Activated T-helper 1 cell treated with anti-CD3 and anti-CD28 coated beads, Interleukin-2, amount 50 U/mL, for 16 hours (primary cell): ENCODE data around the gene ITIH3.

ENCODE experiments used
- DNase-seq, 2 donors: peaks; one replicate each; pipeline ENCODE4 v3.0.0-alpha.2; 2020; ENCODE audit warnings: low read depth in 1 of 2, low spot score in 1 of 2

Gene ITIH3

DNA sequence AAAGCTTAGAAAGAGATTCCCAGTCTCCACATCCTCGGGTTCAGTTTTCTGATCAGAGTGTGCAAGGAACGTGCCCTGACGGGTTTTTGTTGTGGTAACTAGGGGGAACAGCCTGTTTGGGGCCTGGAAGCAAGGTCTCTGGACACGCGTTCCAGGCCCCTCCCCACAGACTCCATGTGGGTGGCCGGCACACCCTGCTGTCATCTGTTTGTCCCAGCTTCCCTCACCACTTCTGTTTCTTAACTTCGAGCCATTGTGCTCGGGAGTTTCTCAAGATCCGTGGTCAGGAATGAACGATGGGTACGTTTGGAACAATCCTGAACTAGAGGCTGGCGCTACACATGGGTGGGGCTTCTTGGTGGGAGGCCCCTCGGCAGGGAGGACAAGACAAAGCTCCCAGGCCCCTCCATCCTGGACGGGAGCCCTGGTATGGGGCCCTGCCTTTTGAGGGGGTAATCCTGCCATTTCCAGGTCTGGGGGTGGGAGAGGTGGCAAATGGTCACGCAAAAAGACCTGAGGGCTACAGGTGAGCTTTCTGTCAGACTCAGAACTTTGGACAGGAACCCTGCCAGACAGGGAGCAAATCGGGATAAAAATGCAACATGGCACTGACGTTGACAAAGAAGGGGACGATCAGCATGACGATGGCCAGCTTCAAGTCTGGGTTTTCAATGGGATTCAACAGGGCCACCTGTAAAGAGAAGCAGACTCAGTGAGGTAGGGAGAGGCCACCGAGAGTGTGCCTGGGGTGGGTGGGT, 48.7 kb downstream of the ITIH3 start:
- DNase-seq = no peak

DNA sequence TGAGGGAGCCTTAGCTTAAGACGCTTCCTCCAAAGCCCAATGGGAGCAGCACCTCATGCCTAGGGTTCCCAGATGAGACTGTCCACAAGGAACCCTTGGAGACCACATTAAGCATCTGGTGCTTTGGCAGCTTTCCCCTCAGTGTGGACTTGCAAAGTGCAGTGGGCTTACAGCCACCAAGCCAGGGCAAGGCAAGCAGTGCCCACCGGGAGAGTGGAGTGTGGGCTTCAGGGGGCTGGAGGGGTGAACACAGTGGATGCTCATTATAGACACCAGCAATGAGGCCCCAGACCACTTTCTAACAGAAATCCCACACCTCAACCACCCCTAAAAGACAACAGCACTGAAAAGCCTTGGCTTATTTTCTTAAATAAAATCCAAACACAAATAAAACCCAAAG, 49.3 kb downstream of the ITIH3 start:
- no peak for DNase-seq

DNA sequence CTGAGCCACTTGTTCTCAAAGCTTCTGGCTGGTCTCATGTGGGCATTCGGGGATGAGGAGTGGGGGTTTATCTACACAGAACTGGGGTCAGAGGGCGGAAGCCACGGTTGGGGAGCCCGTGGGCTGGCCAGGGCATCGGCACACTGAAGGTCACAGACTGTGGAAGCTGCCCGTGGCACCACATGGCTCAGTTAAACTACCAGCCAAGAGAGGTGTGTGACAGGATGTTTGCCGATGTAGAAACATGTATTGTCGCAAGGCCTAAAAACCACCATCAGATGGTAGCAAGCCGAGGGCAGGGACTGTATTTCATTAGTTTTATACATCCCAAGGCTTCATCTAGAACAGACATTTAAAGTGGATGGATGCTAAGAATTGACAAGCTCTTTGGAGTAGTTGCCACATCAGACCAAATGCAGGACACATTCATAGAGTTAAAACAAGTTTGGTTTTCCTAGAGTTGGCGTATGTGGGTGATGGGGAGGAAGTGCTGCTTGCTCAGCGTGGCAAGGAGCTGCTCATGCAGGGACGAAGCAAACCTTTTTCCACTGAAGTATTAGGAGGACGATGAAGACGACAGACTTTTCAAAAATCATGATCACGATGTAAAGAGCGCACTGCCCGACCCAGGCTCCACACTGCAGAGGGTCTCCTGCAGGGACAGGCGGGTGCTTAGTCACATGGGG, 49.8 kb downstream of the ITIH3 start:
- no peak for DNase-seq

DNA sequence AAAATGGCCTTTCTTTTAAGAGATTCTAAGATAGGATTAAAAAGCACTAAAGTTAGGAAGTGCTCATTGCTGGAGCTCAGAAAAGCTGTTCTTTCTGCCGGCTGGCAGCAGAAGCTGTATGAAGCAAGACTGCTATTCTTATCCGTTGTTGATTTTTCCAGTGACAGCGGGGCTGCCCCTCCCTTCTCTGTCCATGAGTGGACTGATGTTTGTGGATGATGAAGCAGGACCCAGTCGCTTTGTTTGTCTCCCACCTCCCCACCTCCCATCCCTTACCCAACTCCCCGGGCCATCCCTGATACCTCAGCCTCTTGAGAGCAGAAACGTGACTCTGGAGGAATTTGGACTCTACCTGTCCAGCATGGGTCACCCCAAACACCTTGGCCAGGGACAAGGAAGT, 50.6 kb downstream of the ITIH3 start:
- no peak for DNase-seq

DNA sequence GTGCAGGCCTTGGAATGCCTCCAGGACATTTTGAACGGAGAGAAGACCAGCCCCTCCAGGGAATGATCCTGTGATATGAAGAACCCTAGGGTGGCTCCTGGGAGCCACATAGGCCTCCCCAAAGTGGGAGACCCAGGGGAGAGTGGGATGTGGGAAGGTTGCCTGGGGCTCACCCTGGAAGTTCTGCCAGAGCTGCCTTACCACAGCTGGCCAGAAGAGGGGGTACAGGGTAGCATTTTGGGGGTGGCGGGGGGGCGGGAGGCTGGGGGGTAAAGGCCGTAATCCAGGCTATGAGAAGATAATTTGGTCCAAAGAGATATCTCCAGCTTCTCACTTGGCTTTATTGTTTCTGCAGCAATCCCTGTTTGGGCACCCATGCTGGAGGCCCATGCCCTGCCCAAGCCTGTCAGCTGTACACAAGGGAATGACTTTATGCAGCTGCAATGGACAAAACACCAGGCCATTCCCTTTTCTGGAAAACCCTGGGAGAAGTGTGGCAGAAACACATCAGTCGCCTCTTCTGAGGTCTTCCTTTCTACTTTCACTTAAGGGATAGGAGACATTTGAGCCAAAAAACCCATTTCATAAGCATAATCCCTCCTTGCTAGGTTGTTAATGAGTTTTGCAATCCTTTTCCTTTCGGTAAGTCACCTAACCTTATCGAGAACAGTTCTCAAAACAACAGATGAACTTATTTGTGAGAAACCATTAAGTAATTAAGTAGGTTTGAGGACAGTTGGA, 51.3 kb downstream of the ITIH3 start:
- no peak for DNase-seq

- no peak for DNase-seq
Measured at GRCh38 chr3:52846432-52846965, 51.9 kb downstream of the ITIH3 start.

DNA sequence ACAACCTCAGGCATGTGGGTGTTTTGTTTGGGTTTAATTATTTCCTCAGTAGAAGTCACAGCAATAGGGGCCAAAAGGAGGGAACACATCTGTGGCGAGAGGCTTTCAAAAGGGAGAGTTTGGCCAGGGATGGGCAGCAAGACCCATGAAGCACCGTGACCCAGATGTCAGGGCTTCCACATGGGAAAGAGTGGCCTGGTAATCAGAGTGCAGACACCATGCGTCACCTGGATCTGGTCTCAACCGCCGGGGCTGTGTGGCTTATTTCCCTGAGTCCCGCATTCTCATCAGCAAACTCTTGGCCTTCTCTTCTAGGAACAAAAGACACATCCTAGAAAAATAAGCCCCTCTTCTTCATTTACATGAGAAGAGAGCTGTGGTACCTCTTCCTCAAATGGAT, 52.6 kb downstream of the ITIH3 start:
- DNase-seq = no peak

GRCh38 chr3:52847726-52848125, 53.1 kb downstream of the ITIH3 start:
- DNase-seq = no peak

DNA sequence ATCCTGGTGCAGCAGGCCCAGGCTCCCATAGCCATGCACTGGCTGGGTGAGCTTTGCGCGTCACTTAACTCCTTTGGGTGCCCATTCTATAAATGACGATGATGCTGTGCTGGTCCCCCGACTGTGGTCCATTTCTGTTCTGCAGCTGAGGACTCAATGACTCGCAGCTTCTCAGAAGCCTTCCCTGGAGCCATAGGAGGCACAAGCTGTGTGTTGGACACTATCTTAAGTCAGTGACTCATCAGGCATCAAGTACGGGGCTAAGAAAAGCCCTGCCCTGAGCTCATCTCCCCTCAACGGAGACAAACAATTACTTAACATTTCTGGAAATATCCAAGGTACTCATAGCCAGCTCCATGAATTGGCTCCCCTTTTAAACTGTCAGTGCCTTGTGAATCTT, 54.0 kb downstream of the ITIH3 start:
- DNase-seq = no peak

DNA sequence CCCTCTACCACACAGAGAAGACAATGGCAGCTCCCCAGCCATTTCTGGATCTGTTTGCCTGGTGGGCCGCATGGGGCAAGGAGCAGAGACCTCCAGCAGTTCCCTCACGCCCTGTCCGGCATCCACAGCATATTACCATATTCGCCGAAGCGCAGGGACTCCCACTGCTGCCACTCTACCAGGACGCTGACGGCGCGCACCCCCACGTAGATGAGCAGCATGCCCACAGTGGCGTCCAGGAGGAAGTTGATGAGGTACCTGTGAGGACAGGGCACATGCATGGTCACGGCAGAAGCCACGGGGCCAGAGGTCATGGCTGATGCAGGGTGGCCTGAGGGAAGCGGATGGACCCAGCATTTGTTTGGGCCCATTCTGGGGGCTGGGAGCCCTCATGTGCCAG, 55.1 kb downstream of the ITIH3 start:
- DNase-seq = no peak

- no peak for DNase-seq
Measured at GRCh38 chr3:52851348-52851747, 56.8 kb downstream of the ITIH3 start.

GRCh38 chr3:52852419-52852818, 57.8 kb downstream of the ITIH3 start:
- DNase-seq = no peak

DNA sequence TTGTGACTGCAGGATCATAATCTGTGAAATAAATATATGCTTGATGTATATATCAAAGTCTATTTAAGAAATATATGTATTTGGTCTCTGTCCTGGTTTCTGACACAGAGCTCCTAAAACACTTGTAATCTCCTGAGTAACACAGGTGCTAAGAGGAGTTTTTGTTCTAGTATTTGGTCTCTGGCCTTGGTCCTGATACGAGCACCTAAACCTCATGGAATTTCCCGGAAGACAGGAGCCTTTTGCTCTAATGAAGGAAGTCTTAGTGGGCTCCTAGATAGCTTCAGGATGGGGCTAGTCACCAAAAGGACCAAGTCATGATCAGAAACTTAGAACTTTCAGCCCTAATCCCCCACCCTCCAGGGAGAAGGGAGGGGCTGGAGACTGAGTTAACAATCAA, 59.4 kb downstream of the ITIH3 start:
- DNase-seq = no peak

- no peak for DNase-seq
Measured at GRCh38 chr3:52856666-52857065, 62.1 kb downstream of the ITIH3 start.

DNA sequence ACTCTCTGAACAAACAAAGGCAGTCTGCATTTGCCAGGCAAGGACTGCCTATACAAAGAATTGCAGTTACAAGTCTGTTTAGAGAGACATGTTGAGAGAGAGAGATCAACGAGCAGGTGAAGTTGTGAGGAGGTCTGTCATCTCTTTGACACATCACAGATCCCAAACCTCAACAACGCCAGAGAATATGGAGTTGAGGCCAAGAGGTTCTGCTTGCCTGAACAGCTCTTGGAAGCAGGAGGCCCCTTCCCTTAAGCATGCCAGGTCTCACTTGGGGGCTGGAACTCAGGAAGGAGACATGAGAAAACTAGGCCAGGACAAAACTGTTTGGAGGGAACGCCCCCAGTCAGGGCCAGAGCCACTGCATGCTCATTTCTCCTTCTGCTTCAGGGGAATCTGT, 62.5 kb downstream of the ITIH3 start:
- DNase-seq = no peak

DNA sequence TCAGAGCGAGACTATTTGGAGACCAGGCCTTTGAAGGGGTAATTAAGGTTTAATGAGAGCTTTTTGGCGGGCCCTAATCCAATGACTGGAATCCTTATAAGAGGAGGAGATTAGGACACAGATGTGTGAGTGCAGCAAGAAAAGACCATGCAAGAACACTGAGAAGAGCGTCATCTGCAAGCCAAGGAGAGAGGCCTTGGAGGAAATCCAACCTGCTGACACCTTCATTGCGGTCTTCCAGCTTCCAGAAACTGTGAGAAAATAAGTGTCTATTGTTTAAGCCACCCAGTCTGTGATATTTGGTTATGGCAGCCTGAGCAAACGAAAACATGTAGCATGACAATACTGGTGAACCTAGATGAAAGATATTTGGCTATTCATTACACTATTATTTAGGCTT, 63.3 kb downstream of the ITIH3 start:
- no peak for DNase-seq
